Caco-2 (cell line): ENCODE measurements around the gene UPK1B. TPM values are rescaled to one million over a fixed set of nuclear protein-coding genes. Genes with fewer than 3 reads are reported as not detected.
"Not testable (repeated sequence)": the region's sequence is repeated elsewhere in the genome, so short reads cannot be mapped to it uniquely, and the experiment has no call there.

Experiments used
- BruUV-seq: library from RNA; stranded (reverse); fragments of 400-500 nt; replicated peaks from 2 replicates; lab custom pipeline; 2021; lab: Mats Ljungman, UMichigan
- CTCF ChIA-PET: fragments of 300-600 bp; sonication (Branson Sonifier 250); formaldehyde crosslinking; loops from one replicate; lab custom pipeline; 2022; ENCODE audit warnings: antibody characterized with exemption; lab: Charles Lee
- POLR2A ChIA-PET: fragments of 300-600 bp; sonication (Branson Sonifier 250); formaldehyde crosslinking; loops from one replicate; lab custom pipeline; 2022; ENCODE audit warnings: antibody characterized with exemption; lab: Charles Lee
- DNase-seq, 2 experiments: peaks; one replicate each; pipeline versions ENCODE4 v3.0.0 to v3.0.0-alpha.2; 2020 to 2022
- H3K27me3 ChIP-seq: replicated peaks from 2 replicates; pipeline ENCODE4 v1.6.0; 2011; ENCODE audit warnings: low read length; ENCODE audit not compliant: control insufficient read depth, insufficient read depth
- H3K36me3 ChIP-seq: 2 replicates; pipeline ENCODE4 v1.5.1; 2011; ENCODE audit warnings: low read length; ENCODE audit not compliant: control insufficient read depth, insufficient read depth
- H3K4me1 ChIP-seq: fragments of 250-450 bp; sonication (Bioruptor Pico); 2 replicates; pipeline ENCODE4 v1.5.1; 2020; ENCODE audit warnings: mild to moderate bottlenecking
- H3K4me3 ChIP-seq: 2 replicates; pipeline ENCODE4 v1.5.1; 2011; ENCODE audit warnings: low read depth, mild to moderate bottlenecking, control low read depth, low read length
- H3K9me3 ChIP-seq: fragments of 250-450 bp; sonication (Bioruptor Pico); 2 replicates; pipeline ENCODE4 v1.5.1; 2020; ENCODE audit warnings: mild to moderate bottlenecking, moderate library complexity
- H3K27ac Mint-ChIP-seq: one replicate; pipeline ENCODE4 v1.8.0; 2022; ENCODE audit warnings: mixed read lengths; ENCODE audit not compliant: unreplicated experiment
- H3K27me3 Mint-ChIP-seq: one replicate; pipeline ENCODE4 v1.8.0; 2022; ENCODE audit warnings: mixed read lengths; ENCODE audit not compliant: insufficient read depth, unreplicated experiment
- H3K36me3 Mint-ChIP-seq: one replicate; pipeline ENCODE4 v1.8.0; 2022; ENCODE audit warnings: mild to moderate bottlenecking, mixed read lengths; ENCODE audit not compliant: insufficient read depth, unreplicated experiment
- H3K4me1 Mint-ChIP-seq: one replicate; pipeline ENCODE4 v1.8.0; 2022; ENCODE audit warnings: low read depth, mixed read lengths; ENCODE audit not compliant: unreplicated experiment
- H3K4me3 Mint-ChIP-seq: one replicate; pipeline ENCODE4 v1.8.0; 2022; ENCODE audit warnings: mild to moderate bottlenecking, moderate library complexity, mixed read lengths; ENCODE audit not compliant: unreplicated experiment
- H3K9me3 Mint-ChIP-seq: one replicate; pipeline ENCODE4 v1.8.0; 2022; ENCODE audit warnings: mixed read lengths; ENCODE audit not compliant: unreplicated experiment
- CTCF ChIP-seq, 2 experiments: fragments of 200-600 bp in 1 of 2; IDR thresholded peaks; 1 replicate in 1 of 2; 2 replicates in 1 of 2; pipeline versions ENCODE4 v1.5.1 to v1.8.0; 2011 to 2022; ENCODE audit warnings: antibody characterized with exemption in 1 of 2, control low read depth in 1 of 2, inconsistent platforms in 1 of 2, low read depth in 1 of 2, low read length in 1 of 2, mild to moderate bottlenecking in 1 of 2, moderate library complexity in 1 of 2; ENCODE audit not compliant: insufficient read depth in 1 of 2, severe bottlenecking in 1 of 2, unreplicated experiment in 1 of 2
- intact Hi-C: fragments of 100-400 bp; cut with micrococcal nuclease; formaldehyde crosslinking; loops from one replicate; pipeline ENCODE4 v1.10.0; 2022; ENCODE audit not compliant: unreplicated experiment
- total RNA-seq: library from RNA; stranded (reverse); gene quantifications from 2 replicates; pipeline ENCODE4 v1.2.3, GENCODE V29; 2022

Gene UPK1B
- total RNA-seq, 1 experiment from 2014 or later = 0.50 TPM

- no peak for TF ChIP-seq CTCF (IDR thresholded peaks at IDR 0.05; ENCODE audit: insufficient read depth in 1 of 2, low read depth in 1 of 2, low read length in 1 of 2, severe bottlenecking in 1 of 2, unreplicated experiment in 1 of 2)
- intact Hi-C loops = loop anchor here (1.0 kb wide), 1 partner anchor 23 kb away; no protein-coding TSS in a partner anchor
- Mint-ChIP-seq H3K27me3 (no peaks in the 10 kb centered on the region), H3K4me1 (peaks cover 6% of the 10 kb centered on the region), H3K27ac (no peak overlapping the region), H3K4me3 (no peak overlapping the region), H3K36me3 (no peaks in the 10 kb centered on the region), H3K9me3 (peaks cover 32% of the 10 kb centered on the region)
- BruUV-seq = no TSS peak
- no peak for DNase-seq
- Histone ChIP-seq H3K4me3 (no peak overlapping the region), H3K36me3 (no peaks in the 10 kb centered on the region), H3K9me3 (no peaks in the 10 kb centered on the region), H3K27me3 (no peaks in the 10 kb centered on the region), H3K4me1 (peaks cover 15% of the 10 kb centered on the region)
- ChIA-PET CTCF (interaction anchor here (1.3 kb wide), 1 partner anchor 80 kb away, joined by 4 read pairs; the partner anchor contains the start of gene B4GALT4), POLR2A (interaction anchor here (0.8 kb wide), 1 partner anchor 50 kb away, joined by 3 read pairs; no protein-coding TSS in a partner anchor)
Observed at GRCh38 chr3:119161240-119161639, 12.2 kb upstream of the UPK1B start.

- H3K27me3 ChIP-seq, H3K4me1 Mint-ChIP-seq, BruUV-seq, CTCF ChIA-PET, H3K27ac Mint-ChIP-seq, intact Hi-C loops, POLR2A ChIA-PET, DNase-seq, H3K36me3 Mint-ChIP-seq, H3K27me3 Mint-ChIP-seq, H3K4me3 ChIP-seq, H3K36me3 ChIP-seq, H3K9me3 ChIP-seq, H3K4me3 Mint-ChIP-seq: not testable (repeated sequence)
- peaks cover 15% of the 10 kb centered on the region for H3K4me1 ChIP-seq
- peaks cover 32% of the 10 kb centered on the region for H3K9me3 Mint-ChIP-seq
Observed at GRCh38 chr3:119164745-119165144, 8.7 kb upstream of the UPK1B start.

GRCh38 chr3:119170821-119171220, 2.6 kb upstream of the UPK1B start:
- no peak for DNase-seq
- H3K4me3 Mint-ChIP-seq = no peak overlapping the region
- no peak overlapping the region for H3K4me3 ChIP-seq
- H3K9me3 Mint-ChIP-seq = peaks cover 3% of the 10 kb centered on the region
- BruUV-seq = no TSS peak
- no peak for TF ChIP-seq CTCF (IDR thresholded peaks at IDR 0.05; ENCODE audit: insufficient read depth in 1 of 2, low read depth in 1 of 2, low read length in 1 of 2, severe bottlenecking in 1 of 2, unreplicated experiment in 1 of 2)
- H3K9me3 ChIP-seq = no peaks in the 10 kb centered on the region
- intact Hi-C loops = no loop called here
- no peak overlapping the region for H3K27ac Mint-ChIP-seq
- no peaks in the 10 kb centered on the region for H3K27me3 ChIP-seq
- POLR2A ChIA-PET = no interaction called here
- H3K4me1 ChIP-seq = 0 out of 2 replicates have a peak, but pooled peaks cover 6% of the 10 kb centered on the region
- H3K36me3 Mint-ChIP-seq = no peaks in the 10 kb centered on the region
- H3K4me1 Mint-ChIP-seq = peaks cover 4% of the 10 kb centered on the region
- peaks cover 2% of the 10 kb centered on the region for H3K27me3 Mint-ChIP-seq
- no peaks in the 10 kb centered on the region for H3K36me3 ChIP-seq
- CTCF ChIA-PET = no interaction called here
